Hepatocyte (in vitro differentiated cells): ENCODE results near the gene ANKS1B. TPM values are rescaled to one million over a fixed set of nuclear protein-coding genes. Genes with fewer than 3 reads are reported as not detected.

Experiments used
- DNase-seq: peaks from one replicate; pipeline ENCODE4 v3.0.0-alpha.2; 2016; ENCODE audit warnings: low spot score
- H2AFZ ChIP-seq: fragments of 200-600 bp; sonication (generic); 2 replicates; pipeline ENCODE4 v1.6.0; 2016; ENCODE audit warnings: antibody characterized with exemption, mild to moderate bottlenecking
- H3K27ac ChIP-seq: fragments of 200-600 bp; sonication (generic); 2 replicates; pipeline ENCODE4 v1.5.1; 2016; ENCODE audit warnings: mild to moderate bottlenecking
- H3K27me3 ChIP-seq: fragments of 200-600 bp; sonication (generic); 2 replicates; pipeline ENCODE4 v1.6.1; 2016
- H3K36me3 ChIP-seq: fragments of 200-600 bp; sonication (generic); replicated peaks from 2 replicates; pipeline ENCODE4 v1.5.1; 2016; ENCODE audit warnings: low read depth; ENCODE audit not compliant: insufficient read depth
- H3K4me1 ChIP-seq: fragments of 200-600 bp; sonication (generic); 2 replicates; pipeline ENCODE4 v1.5.1; 2016; ENCODE audit warnings: mild to moderate bottlenecking, moderate library complexity; ENCODE audit not compliant: insufficient read depth
- H3K4me2 ChIP-seq: fragments of 200-600 bp; sonication (generic); 2 replicates; pipeline ENCODE4 v1.6.0; 2016
- H3K4me3 ChIP-seq: fragments of 200-600 bp; sonication (generic); 2 replicates; pipeline ENCODE4 v1.5.1; 2016; ENCODE audit warnings: mild to moderate bottlenecking
- H3K79me2 ChIP-seq: fragments of 200-600 bp; sonication (generic); 2 replicates; pipeline ENCODE4 v1.6.0; 2017; ENCODE audit warnings: mild to moderate bottlenecking
- H3K9me2 ChIP-seq: fragments of 200-600 bp; sonication (generic); replicated peaks from 2 replicates; pipeline ENCODE4 v1.6.0; 2017; ENCODE audit warnings: mild to moderate bottlenecking; ENCODE audit not compliant: insufficient read depth
- H3K9me3 ChIP-seq: fragments of 200-600 bp; sonication (generic); 2 replicates; pipeline ENCODE4 v1.5.1; 2016; ENCODE audit warnings: low read depth, mild to moderate bottlenecking
- H4K20me1 ChIP-seq: fragments of 200-600 bp; sonication (generic); 2 replicates; pipeline ENCODE4 v1.6.0; 2016; ENCODE audit warnings: mild to moderate bottlenecking; ENCODE audit not compliant: insufficient read depth, poor library complexity, severe bottlenecking
- CTCF ChIP-seq: fragments of 200-600 bp; sonication (generic); IDR thresholded peaks from 2 replicates; pipeline ENCODE4 v1.5.1; 2016; ENCODE audit warnings: antibody characterized with exemption, mild to moderate bottlenecking; ENCODE audit not compliant: poor library complexity
- EZH2 ChIP-seq: fragments of 200-600 bp; sonication (generic); IDR thresholded peaks from 2 replicates; pipeline ENCODE4 v1.6.1; 2016; ENCODE audit warnings: antibody characterized with exemption, mild to moderate bottlenecking, borderline replicate concordance
- EZH2phosphoT487 ChIP-seq: fragments of 200-600 bp; sonication (generic); IDR thresholded peaks from one replicate; pipeline ENCODE4 v1.6.1; 2018; ENCODE audit warnings: antibody characterized with exemption, mild to moderate bottlenecking, low read depth, moderate library complexity; ENCODE audit not compliant: unreplicated experiment, severe bottlenecking
- WGBS: methylation state at CpG from one replicate; pipeline ENCODE4 v1.1.6; 2016; ENCODE audit warnings: low lambda C conversion rate; ENCODE audit errors: missing lambda C conversion rate; 5-methylcytosine and 5-hydroxymethylcytosine counted together
- polyA plus RNA-seq: library from polyadenylated mRNA; unstranded; fragments of >200 nt; fragmentation: Nextera tagmentation; extraction: Ambion mirVana; gene quantifications from 2 replicates; pipeline ENCODE4 v1.2.1, GENCODE V29; 2016
- total RNA-seq: library from RNA; depleted of rRNA; stranded (reverse); fragments of >200 nt; gene quantifications from 2 replicates; pipeline ENCODE4 v1.2.3, GENCODE V29; 2014

The ANKS1B gene
- total and polyA plus RNA-seq, 2 experiments from 2014 or later, result 1.6 to 2.2 TPM

- Histone ChIP-seq H3K79me2 (no peaks in the 10 kb centered on the region), H2AFZ (no peak overlapping the region), H3K4me3 (no peak overlapping the region), H3K27me3 (peaks cover 10% of the 10 kb centered on the region), H3K4me2 (no peak overlapping the region), H3K4me1 (no peaks in the 10 kb centered on the region), H3K9me2 (no peaks in the 10 kb centered on the region), H3K36me3 (no peaks in the 10 kb centered on the region), H4K20me1 (no peaks in the 10 kb centered on the region), H3K27ac (no peak overlapping the region), H3K9me3 (no peaks in the 10 kb centered on the region)
- DNase-seq, result no peak
- 84% methylated on average over 9 of the region's 9 CpGs for WGBS
- no peak for TF ChIP-seq CTCF
- no peak for TF ChIP-seq EZH2phosphoT487
- TF ChIP-seq EZH2, result no peak
Observed at GRCh38 chr12:98750511-98750910, 1234.2 kb downstream of the ANKS1B start.

DNA sequence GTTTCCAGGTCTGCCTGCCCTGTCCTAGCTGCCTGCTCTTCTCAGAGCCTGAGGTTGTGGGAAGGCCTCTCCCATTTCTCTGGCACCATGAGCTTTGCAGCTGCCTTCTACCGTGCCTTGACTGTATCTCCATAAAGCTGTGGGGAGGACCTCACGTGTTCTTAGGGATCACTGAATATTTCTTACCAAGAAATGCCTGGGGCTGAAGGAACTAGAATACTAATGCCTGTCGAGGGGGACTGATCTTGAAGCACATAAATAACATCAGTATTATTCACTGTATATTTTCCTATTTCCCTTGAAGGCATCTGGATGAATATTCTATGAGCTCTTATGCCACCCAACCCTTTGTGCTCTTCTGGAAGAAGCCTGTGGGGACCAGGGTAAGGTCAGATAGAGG is 1236.3 kb downstream of the ANKS1B start:
- no peak overlapping the region for H2AFZ ChIP-seq
- WGBS, result 90% methylated on average over 3 of the region's 3 CpGs
- peaks cover 12% of the 10 kb centered on the region for H3K27me3 ChIP-seq
- DNase-seq, result no peak
- no peaks in the 10 kb centered on the region for H3K9me2 ChIP-seq
- H3K79me2 ChIP-seq, result no peaks in the 10 kb centered on the region
- TF ChIP-seq EZH2, result no peak
- TF ChIP-seq CTCF, result no peak
- no peak for TF ChIP-seq EZH2phosphoT487
- no peak overlapping the region for H3K4me3 ChIP-seq
- no peaks in the 10 kb centered on the region for H3K36me3 ChIP-seq
- H4K20me1 ChIP-seq, result no peaks in the 10 kb centered on the region
- no peaks in the 10 kb centered on the region for H3K4me1 ChIP-seq
- no peak overlapping the region for H3K4me2 ChIP-seq
- no peak overlapping the region for H3K27ac ChIP-seq
- no peaks in the 10 kb centered on the region for H3K9me3 ChIP-seq

GRCh38 chr12:98745578-98746391 is 1239.0 kb downstream of the ANKS1B start:
- H3K27ac ChIP-seq, result no peak overlapping the region
- no peaks in the 10 kb centered on the region for H3K36me3 ChIP-seq
- H3K9me3 ChIP-seq, result no peaks in the 10 kb centered on the region
- 64% methylated on average over 54 of the region's 54 CpGs for WGBS
- no peaks in the 10 kb centered on the region for H3K4me1 ChIP-seq
- H4K20me1 ChIP-seq, result no peaks in the 10 kb centered on the region
- DNase-seq, result no peak
- H3K4me2 ChIP-seq, result peak overlapping the region; percentile 76
- peak overlapping the region; percentile 16 for H3K4me3 ChIP-seq
- peaks cover 12% of the 10 kb centered on the region for H3K27me3 ChIP-seq
- no peaks in the 10 kb centered on the region for H3K79me2 ChIP-seq
- TF ChIP-seq CTCF (no peak), EZH2 (no peak), EZH2phosphoT487 (no peak)
- H2AFZ ChIP-seq, result peak overlapping the region; percentile 49
- H3K9me2 ChIP-seq, result no peaks in the 10 kb centered on the region
